ENCODE results near the gene POLR2C.
A peak's percentile ranks its signal among the peaks of the same experiment; 100 is the strongest.

Gene POLR2C

DNA sequence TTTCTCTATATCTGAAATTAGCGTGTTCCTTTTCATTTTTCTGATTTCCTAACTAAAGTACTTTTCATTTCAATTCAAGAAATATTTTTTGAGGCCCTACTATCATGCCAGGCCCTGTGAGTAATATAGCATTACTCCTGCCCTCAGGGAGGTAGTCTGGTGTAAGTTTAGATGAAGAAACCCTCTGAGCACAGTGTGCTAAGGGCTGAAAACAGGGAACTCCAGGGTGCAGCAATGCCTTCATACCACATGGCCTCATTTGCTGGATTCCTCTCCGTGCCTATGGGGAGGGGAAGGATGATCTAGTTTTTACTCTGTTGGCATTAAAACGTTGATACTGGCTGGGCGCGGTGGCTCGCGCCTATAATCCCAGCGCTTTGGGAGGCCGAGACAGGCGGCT lies 10.5 kb upstream of the POLR2C start:
- DNase-seq (ENCODE audit: low spot score), result no peak

DNA sequence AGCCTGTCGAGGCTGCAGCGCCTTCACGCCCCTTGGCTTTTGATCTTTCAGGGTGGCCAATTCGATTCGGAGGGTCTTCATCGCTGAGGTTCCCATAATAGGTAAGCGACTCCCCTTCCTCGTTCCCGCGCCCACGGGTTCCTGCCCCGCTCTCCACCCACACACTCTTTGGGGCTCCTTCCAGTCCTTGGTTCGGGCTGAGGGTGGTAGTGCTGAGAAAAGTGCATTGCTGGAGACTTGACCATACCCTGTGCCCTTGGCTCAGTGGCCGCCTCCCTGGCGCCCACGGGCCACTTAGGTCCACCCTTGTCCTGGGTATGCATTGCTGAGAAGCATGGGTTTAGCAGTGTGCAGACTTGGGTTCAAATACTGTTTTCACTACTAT lies 491 bp downstream of the POLR2C start:
- DNase-seq (ENCODE audit: low spot score), result no peak

DNA sequence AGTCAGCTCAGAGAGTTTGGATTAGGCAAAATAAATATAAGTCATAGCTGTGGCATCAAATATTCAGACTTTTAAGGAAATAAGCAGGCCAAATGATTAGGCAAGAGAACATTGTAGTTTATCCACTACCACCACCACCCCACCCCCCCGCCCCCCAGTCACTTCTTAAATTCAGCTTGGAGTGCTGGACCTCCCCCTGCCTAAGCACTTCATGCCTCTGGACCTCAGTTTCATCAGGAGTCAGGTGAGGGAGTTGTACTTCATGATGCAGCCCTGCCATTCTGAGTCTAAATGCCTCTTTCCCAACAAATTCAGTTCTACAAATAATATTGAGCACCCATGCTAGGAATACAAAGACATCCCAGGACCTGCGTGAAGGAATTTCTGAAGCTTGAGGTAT lies 2.0 kb downstream of the POLR2C start:
- DNase-seq (ENCODE audit: low spot score), result no peak

DNA sequence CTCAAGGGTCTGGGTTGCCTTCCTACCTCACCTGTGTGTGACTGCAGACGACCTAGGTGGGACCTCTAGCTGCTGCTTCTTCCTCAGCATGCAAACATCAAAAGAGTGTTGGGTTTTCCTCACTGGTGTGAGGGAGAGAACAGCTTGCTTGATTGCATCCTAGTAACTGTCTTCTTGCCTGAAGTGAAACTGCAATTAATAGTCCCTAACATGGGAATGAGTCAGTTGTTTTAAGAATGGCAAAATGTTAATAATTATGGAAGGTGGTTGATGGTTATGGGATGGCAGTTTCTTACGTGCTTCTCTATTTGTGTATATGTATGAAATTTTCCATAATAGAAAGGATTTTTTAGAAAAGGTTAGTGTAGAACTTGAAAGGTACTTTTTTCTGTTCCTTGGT lies 5.9 kb downstream of the POLR2C start:
- no peak for DNase-seq (ENCODE audit: low spot score)

DNA sequence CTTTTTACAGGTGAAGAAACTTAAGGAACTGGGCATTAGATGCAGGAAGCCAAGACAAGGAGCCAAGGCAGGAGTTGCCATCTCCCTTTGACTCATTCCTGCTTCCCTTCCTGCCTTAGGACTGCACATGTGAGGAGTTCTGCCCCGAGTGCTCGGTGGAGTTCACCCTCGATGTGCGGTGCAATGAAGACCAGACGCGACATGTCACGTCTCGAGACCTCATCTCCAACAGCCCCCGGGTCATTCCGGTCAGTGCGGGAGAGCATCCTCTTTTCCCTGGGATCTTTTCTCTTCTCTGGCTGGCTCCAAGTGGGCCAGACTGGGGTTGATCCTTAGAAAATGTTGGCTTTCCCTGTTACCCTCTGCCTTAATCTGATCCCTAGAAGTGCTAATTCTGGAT lies 6.6 kb downstream of the POLR2C start:
- DNase-seq (ENCODE audit: low spot score), result no peak

DNA sequence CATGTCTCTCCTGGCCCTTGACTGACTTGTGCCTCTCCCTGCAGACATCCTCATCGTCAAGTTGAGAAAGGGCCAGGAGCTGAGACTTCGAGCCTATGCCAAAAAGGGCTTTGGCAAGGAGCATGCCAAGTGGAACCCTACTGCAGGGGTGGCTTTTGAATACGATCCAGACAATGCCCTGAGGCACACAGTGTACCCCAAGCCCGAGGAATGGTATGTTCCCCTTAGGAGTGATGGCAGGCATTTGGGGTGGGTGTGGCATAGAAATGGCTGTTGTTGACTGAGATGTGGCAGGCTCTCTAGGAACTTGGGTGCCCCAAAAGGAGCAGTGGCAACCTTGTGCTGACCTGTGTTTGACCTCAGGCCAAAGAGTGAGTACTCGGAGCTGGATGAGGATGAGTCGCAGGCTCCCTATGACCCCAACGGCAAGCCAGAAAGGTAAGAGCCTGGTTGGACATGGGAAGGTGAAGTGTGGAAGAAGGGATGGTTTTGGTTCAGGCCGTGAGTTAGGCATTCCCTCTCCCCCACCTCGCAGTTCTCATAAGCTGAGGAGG lies 7.5 kb downstream of the POLR2C start:
- DNase-seq (ENCODE audit: low spot score), result no peak

DNA sequence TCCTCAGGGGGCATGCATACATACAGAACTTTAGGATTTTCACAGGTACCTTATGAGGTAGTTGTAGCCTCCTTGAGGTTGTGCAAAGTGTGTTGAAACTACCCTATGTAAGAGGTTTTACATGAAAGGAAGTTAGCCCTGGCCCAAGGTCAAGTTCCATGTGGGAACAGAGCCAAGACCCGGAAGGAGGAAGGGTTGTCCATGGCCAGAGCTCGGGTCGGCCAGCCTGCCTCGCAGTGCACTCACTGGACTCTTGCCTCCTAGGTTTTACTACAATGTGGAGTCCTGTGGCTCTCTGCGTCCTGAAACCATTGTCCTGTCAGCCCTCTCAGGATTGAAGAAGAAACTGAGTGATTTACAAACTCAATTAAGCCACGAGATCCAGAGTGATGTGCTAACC lies 8.2 kb downstream of the POLR2C start:
- DNase-seq (ENCODE audit: low spot score), result no peak

DNA sequence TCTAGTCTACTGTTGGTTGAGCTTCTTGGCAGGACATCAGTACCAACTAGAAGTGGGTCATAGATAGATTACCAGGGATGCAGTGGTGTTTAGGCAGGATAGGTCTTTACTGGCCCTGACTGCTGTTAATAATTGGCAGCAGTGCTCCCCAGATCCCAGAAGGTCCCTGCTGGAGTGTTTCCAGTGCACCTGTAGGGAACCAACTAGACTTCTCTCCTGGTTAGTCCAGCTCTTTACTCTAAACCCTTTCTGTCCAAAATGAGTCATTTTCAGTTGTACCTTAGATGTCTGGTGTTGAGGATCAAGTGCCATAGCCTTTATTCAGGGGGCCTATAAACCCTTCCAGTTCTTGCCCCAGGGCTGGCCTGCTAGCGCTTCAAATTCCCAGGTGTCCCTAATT lies 8.7 kb downstream of the POLR2C start:
- no peak for DNase-seq (ENCODE audit: low spot score)

DNA sequence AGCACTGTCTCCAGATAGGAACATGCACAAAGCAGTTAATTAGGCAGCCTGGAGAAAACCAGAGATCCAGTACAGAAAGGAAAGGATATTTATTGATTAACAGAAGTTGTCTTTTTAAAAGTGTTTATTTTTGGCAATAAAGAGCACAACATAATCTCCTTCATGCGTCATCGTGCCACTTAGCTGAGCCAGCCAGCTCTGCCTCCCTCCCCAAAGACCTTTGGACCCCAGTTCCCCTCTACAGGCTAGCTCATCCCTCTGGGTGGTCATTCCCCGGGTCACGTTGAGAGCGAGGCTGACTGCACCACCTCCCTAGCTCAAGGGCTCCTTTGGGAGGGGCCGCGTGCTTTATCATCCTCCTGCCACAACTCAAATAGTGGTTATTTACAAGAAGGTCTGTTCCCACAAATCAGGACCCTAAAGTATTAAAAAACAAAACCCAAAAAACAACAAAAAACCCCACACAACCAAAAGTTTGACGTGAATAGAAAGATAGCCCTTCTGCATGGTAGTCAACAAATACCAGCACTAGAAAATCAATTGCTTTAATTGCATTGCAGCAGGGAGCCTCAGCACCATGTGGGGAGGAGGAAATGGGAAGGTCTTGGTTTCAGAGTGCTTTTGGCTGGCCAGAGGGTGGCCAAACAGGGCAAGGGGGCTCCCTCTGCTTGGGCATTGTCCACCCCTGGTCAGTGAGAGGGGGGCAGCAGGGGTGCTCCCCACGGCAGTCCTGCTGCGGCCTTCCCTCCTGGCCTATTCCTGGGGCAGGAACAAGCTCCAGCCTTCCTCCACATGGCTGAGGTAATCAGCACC lies 9.6 kb downstream of the POLR2C start:
- DNase-seq (ENCODE audit: low spot score), result no peak

DNA sequence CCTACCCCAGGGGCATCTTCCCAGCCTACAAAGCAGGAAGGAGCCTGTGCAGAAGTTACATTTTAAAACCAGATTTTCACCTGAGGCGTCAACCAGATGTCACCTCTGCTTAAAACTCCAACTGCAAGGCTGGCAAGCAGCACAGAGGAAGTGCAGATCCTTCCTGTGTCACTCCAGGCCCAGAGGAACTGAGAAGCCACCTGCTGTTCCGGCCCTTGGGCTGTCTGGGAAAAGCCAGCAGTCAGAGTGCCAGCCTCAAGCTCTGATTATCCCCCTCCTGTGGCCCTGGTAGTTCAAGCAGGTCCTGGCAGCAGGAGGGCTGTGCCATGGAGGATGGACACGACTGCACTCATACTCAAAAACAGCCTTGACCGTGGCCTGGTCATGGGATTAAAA lies 10.2 kb downstream of the POLR2C start:
- no peak for DNase-seq (ENCODE audit: low spot score)

DNA sequence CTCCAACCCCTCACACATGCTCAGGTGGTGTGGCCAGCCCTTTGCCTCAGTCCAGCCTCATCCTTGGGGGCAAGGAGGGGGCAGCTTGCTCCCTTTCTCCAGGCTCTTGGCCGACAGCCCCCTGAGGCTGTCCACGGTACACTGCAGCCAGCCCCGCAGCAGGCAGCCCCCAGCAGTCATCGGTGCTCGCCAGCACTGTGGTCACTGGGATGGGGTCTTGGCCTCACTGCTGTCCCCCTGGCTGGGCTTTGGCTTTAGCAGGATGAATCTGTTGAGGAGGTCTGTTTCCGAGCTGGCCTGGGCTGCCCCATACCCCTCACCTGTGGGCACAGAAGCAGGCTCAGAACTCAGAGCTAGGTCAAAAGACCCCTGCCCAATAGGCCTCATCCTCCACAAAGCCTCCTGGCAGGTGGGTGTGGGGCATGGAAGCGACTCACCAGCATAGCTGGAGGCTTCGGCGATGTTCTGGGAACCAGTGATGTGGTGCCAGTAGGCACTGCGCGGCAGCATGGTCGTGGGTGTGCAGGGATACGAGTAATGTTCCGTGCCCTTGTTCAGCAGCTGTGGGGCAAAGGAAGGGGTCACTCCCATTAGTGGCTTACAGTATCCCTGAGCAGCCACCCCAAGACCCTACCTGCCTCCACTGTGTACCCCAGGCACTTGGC lies 10.8 kb downstream of the POLR2C start:
- DNase-seq (ENCODE audit: low spot score), result no peak

DNA sequence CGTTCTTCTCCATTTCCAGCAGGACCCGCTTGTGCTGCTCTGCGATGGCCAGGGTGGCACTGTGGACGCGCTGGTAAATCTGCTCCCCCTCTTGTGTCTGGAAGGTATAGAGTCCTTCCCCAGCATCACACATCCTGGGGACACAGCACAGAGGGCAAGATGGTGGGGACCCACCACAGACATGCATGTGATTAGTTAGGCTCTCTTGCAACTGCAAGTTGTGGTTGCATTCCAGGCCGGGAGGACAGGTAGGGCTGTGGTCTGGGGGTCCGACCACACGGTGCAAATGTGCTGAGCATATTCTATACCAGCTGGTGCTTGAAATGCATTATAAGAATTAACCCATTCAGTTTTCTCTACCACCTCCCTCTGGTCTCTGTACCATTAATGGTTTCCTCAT lies 11.4 kb downstream of the POLR2C start:
- no peak for DNase-seq (ENCODE audit: low spot score)

DNA sequence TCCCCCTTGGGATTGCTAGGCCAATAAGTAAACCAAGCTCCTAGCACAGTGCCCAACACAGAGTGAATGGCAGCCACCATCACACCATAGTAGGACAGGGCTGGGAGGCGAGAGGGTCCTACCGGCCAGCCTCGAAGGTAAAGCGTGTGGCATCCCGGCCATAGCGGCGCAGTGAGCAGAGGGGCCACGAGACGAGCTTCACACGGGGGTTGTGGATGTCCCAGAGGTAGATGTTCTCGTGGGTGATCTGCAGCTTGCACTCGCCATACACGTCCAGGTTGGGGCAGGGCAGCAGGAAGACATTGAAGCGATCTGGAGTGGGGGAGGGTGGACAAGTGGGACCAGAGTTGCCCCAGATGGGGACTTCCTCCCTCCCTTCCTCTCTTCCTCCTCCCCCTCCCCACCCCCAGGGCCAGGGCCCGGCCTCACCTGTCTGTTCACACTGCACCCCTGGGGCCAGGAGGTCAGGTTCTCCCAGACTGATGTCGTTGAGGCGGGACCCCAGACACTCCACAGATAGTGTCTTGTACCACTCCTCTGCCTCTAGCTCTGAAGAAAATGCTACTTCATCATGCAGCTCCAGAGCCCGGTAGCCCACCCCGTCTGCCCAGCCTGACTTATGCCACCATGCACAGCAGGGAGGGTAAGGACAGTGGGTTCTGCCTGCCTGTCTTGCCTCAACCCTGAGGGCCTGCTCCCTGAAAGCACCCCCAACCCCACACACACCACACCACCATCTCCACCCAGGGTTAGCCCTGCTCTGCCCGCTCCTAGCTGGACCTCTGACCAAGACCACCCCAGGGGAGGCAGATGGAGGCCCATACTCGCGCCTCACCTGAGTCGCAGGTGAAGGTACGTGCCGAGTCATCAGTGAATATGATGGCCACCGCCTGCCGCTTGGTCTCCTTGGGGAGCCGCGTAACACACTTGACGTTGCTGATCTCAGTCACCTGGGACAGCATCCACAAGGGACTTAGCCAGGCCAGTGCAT lies 12.5 kb downstream of the POLR2C start:
- DNase-seq (ENCODE audit: low spot score), result no peak

DNA sequence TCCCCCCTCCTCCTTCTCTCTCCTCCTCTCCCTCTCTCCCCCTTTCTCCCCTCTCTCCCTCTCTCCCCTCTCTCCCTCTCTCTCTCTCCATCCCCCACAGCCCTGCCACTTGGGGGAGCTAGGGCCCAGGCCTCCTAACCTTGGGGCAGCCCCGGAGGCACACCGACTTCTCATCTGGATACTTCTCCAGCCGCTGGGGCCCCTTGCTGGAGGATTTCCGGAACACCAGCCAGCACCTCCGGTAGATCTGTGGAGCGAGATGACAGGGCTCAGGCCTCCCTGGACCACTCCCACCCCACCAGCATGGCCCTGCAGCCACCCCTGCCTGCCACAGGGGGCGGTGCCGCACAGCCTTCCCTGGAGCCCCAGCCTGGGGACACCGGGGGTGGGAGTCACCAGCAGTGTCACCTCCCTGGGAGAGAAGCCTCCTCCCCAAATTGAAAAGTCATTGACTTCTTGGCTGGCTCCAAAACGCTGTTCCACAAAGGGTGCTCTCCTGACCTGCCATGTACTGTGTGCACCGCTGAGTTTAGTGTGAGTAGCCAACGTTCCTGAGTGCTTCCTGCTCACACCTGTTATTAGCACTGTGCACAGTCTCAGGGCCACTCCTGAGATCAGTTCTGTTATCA lies 13.3 kb downstream of the POLR2C start:
- peak; percentile 65 for DNase-seq (ENCODE audit: low spot score)

DNA sequence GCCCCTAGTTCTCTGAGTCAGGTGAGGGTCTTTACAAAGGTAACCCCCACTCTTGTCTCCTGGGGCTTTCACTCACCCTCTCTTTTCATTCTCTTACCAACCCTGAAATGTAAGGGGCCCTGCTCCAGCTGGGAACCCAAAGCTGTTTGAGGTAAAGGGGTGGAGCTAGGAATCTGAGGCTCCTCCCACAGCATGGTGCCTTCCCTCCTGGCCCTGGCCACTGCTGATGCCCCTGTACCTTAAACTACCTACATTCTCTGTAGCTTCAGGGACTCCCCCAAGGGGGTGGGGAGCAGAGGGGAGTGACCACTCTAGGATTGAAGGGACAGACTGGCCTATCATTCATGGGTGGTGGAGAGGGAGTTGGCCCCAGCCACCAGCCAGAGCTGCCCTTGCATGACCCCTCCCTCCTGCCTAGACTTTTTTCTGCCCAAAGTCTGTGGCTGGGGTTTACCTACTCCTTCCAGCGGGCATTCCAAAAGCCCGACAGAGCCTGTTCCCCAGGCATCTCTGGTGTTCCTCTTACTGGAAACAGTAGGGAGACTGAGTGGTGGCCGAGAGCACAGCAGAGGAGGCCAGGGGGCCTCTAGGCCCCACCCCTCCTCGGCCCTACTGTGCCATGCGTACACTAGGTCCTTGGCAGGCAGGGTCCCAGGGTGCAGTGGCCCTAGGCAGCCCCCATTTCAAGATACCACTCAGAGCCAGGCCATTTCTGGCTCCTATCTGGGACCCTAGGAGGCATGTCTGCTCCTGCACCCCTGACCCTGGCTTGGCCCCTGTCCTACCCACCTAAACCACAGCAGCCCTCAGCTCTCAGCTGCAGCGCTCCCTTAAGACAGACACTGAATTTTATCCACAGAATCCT lies 14.3 kb downstream of the POLR2C start:
- DNase-seq (ENCODE audit: low spot score), result no peak

DNA sequence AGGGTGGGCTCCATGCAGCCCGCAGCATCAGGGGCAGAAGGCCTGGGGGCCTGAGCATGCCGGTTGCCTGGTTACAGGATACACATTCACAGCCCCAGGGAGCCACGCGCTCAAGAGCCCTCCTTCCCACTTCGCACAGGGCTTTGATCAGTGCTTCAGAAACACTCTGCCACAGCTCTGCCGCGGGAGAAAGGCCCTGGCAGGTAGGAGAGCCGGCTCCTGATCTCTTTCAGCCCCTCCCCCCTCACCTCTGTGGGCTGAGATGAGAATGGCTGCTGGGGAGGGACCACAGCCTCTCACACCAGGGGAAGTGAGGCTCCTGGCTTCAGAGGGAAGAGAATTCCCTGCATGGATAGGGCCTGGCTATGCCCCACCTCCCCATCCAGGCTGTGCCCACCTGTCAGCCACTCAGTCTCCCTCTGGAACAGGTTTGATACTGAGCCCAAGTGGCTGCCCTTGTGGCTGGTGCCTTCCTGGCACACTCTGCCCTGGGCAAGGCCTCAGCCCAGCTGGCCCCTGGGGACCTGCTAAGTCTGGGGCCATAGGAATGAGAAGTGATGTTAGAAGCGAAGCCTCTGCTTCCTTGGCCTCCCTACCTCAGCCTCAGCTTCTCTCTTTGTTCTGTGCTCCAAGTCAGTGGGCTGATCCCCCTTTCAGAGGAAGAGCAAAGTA lies 15.2 kb downstream of the POLR2C start:
- no peak for DNase-seq (ENCODE audit: low spot score)

DNA sequence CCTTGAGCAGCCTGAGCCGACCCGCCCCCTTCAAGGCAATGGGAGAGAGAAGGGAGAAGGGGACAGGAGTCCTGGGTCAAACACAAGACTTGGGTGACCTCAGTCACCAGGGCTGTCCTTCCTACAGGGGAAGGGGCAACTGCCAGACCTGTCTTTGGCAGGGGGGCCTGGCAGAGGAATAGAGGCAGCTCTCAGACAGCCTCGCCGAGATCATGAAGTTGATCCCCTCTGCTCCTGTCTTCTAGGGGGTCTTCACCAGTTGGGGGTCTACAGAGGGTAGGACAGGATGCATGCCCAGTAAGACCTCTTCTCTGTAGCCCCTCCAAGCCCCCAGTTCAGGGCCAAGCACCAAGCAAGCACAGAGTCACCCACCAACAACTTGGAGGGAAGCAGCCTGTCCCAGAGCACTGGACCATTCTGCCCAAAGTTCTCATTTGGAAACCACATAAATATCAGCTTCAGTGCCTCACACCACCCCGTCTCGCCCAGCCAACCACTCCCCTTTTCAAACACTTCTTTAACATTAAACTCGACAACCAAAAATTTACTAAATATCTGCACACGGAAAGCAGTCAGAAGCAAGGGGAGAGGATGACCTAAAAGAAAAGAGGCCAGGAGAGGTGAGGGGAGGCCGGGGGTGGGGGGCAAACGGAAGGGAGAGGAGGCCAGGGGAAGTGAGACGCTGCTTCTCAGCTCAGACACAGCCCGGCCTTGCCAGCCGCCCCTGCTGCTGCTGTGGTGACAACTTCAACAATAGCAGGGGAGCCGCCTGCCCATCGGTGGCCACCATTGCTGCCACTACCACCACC lies 16.1 kb downstream of the POLR2C start:
- no peak for DNase-seq (ENCODE audit: low spot score)

DNA sequence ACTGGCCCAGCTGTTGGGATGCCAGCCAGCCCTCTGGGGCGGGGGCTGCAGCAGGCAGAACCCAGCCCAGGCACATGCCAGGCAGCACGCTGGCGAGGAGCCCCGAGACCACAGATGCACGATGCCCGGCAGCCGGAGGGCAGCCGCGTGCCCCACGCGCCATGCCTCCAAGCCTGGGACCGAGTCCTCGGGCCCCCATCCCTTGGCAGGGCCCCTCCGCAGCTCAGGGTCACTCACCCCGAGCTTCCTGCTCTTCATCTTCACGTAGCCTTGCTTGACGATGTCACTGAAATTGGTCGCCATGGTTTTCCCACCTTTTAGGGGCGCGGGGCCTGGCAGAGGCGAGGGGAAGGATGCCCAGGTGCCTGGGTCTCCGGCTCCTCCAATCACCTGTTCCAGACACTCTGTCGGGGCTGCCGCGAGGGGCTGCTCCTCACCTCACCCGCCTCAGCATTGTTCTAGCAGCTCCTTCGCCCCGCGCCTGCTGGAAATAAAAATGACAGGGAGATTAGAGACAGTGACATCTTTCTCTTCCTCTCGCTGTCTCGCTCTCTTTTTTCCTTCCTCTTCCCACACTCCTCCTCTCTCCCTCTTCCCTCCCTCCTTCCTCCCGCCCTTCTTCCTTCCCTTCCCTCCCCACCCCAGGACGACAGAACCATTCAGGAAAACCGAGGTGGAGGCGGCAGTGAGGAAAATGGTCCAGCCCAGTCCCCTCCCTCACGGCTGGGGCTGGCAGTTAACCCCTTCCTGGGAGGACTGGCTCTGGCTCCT lies 16.9 kb downstream of the POLR2C start:
- no peak for DNase-seq (ENCODE audit: low spot score)

Measured in CD4-positive, alpha-beta T cell treated with Interleukin-6 at 100 ng/mL for 8 hours (primary cell).